Memory B cell (primary cell): ENCODE measurements around the gene MALRD1.

Experiments used
- ATAC-seq: fragments of 150-1000 bp; cut with Tn5 transposase; 2 replicates; pipeline ENCODE4 v1.10.0; 2021; ENCODE audit warnings: low read depth, mild to moderate bottlenecking, moderate library complexity
- DNase-seq, 2 donors: peaks; one replicate each; pipeline ENCODE4 v3.0.0; 2022; ENCODE audit warnings: low spot score in 2 of 2
- H3K27ac Mint-ChIP-seq: one replicate; pipeline ENCODE4 v1.8.0; 2022; ENCODE audit warnings: mild to moderate bottlenecking, moderate library complexity, mixed read lengths
- H3K27me3 Mint-ChIP-seq: one replicate; pipeline ENCODE4 v1.8.0; 2022; ENCODE audit warnings: mixed read lengths
- H3K36me3 Mint-ChIP-seq: one replicate; pipeline ENCODE4 v1.8.0; 2022; ENCODE audit warnings: mild to moderate bottlenecking, mixed read lengths
- H3K4me1 Mint-ChIP-seq: one replicate; pipeline ENCODE4 v1.8.0; 2022; ENCODE audit warnings: mixed read lengths
- H3K4me3 Mint-ChIP-seq: one replicate; pipeline ENCODE4 v1.8.0; 2022; ENCODE audit warnings: mild to moderate bottlenecking, moderate library complexity, mixed read lengths
- H3K9me3 Mint-ChIP-seq: one replicate; pipeline ENCODE4 v1.8.0; 2022; ENCODE audit warnings: mixed read lengths

MALRD1 gene

DNA sequence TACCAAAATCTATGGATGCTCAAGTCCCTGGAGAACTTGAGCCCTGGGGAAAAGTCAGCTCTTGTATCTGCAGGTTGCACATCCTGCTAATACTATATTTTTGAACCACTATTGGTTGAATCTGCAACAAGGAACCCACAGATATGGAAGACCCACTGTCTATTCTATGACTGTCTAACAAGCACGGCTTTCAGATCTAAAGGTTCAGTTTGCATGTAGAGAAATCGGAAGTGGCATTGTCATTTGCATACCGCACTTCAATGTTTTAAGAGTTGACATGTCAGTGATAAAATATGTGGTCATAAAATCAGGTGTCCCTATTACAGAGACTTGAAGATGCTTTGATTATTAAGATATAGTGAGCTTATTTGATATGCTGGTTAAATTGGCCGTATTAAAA is 95.6 kb downstream of the MALRD1 start:
- peaks cover 4% of the 10 kb centered on the region for H3K9me3 Mint-ChIP-seq
- no peaks in the 10 kb centered on the region for H3K4me1 Mint-ChIP-seq
- H3K4me3 Mint-ChIP-seq: no peak overlapping the region
- no peaks in the 10 kb centered on the region for H3K36me3 Mint-ChIP-seq
- H3K27me3 Mint-ChIP-seq: no peaks in the 10 kb centered on the region
- H3K27ac Mint-ChIP-seq: no peak overlapping the region
- ATAC-seq: no peak
- no peak for DNase-seq

DNA sequence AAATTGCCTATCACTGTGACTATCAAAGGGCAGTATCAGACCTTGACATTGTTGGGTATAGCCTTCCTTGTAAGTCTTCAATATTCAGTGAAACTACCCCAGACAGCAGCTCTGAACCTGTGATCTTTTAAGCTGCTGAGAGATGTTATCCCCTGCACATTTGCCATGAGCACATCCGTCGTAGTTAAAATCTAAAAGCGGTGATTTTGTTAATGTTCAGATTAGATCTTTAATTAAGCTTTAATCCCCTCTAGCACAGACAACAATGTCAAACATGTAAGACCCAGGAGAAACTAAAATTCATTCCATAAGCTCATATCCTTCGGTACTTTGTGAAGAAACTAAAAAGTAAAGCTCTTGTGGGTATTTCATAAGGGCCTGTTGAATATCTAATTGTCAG is 105.8 kb downstream of the MALRD1 start:
- Mint-ChIP-seq H3K27ac (no peak overlapping the region), H3K9me3 (peaks cover 3% of the 10 kb centered on the region), H3K36me3 (no peaks in the 10 kb centered on the region), H3K4me3 (no peak overlapping the region), H3K4me1 (no peaks in the 10 kb centered on the region), H3K27me3 (no peaks in the 10 kb centered on the region)
- DNase-seq (no peak), ATAC-seq (no peak)

DNA sequence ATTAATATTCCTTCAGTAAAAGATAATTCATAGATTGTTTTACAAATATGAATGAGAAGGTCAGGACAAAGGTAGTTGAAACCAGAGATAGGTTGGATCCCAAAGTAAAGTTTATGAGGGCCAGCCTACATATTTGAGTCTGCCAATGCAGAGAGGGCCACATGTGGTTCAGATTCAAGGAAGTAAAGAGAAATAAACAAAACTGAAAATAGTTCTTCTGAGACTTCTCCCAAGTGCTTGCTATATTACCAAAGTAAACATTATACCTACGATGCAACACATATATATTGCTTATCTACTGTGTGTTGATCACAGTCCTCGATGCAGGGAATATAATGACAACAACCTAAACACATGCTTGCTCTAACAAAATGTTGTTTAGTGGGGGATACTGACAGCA is 109.8 kb downstream of the MALRD1 start:
- no peak for ATAC-seq
- Mint-ChIP-seq H3K4me1 (no peaks in the 10 kb centered on the region), H3K27ac (no peak overlapping the region), H3K27me3 (no peaks in the 10 kb centered on the region), H3K9me3 (peaks cover 5% of the 10 kb centered on the region), H3K4me3 (no peak overlapping the region), H3K36me3 (no peaks in the 10 kb centered on the region)
- DNase-seq: no peak

DNA sequence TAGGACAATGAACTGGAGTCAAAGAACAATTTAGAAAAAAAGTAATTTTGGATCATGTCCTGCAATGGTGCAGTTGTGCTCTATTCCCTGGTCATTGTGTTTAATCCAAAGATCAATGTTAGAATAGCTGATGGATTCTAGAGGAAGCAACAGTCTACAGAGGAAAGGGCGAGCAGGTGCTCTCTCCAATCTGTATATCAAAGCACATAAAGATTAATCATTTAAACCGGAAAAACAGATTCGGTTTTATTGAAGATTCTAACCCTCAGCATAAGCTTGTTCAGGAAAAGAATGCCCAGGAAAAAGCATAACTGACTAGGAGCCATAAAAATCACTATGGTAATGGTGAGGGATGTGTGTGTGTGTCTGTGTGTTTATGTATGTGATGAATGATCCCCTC is 110.3 kb downstream of the MALRD1 start:
- no peak for ATAC-seq
- Mint-ChIP-seq H3K4me1 (no peaks in the 10 kb centered on the region), H3K9me3 (peaks cover 5% of the 10 kb centered on the region), H3K27ac (no peak overlapping the region), H3K27me3 (no peaks in the 10 kb centered on the region), H3K36me3 (no peaks in the 10 kb centered on the region), H3K4me3 (no peak overlapping the region)
- DNase-seq: no peak

DNA sequence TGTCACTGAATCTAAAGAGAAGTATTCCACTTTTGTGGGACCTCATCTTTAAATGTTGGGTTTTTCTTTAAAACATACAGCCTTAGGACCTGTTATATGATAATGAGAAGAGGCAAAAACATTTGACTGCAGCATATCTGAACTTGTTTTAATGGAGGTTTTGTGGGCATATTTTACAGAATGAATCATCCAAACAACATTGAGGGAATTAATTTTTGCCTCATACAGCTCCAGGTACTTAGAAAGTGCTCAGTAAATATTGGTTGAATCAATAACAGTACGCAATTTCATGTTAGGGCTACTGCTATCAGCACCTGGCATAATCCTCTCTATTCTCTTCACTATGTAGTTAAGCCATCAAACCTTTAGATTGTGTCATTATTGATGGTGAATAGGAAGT is 115.9 kb downstream of the MALRD1 start:
- no peak overlapping the region for H3K27ac Mint-ChIP-seq
- H3K4me1 Mint-ChIP-seq: no peaks in the 10 kb centered on the region
- no peak for DNase-seq
- H3K9me3 Mint-ChIP-seq: peaks cover 7% of the 10 kb centered on the region
- no peak overlapping the region for H3K4me3 Mint-ChIP-seq
- no peak for ATAC-seq
- H3K36me3 Mint-ChIP-seq: no peaks in the 10 kb centered on the region
- H3K27me3 Mint-ChIP-seq: no peaks in the 10 kb centered on the region

DNA sequence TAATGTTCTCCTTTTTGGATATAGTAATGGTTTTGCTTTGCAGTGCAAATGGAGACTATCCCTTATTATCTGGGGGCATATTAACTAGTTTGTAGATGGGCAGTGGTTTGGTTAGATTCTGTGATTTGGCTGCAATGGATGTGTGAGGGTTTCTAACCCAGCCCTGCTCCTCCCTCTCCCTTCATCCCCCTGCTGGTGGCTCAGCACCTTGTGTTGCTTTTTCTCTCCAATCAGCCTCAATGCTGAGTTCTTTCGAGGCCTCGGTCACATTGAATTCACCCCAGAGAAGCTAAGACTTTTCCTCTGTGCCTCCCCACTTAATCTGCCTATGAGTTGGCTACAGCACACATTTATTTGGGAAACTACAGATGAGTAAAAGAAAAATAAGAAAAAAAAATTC is 120.0 kb downstream of the MALRD1 start:
- Mint-ChIP-seq H3K27ac (no peak overlapping the region), H3K27me3 (no peaks in the 10 kb centered on the region), H3K36me3 (no peaks in the 10 kb centered on the region), H3K4me3 (no peak overlapping the region), H3K9me3 (peaks cover 6% of the 10 kb centered on the region), H3K4me1 (no peaks in the 10 kb centered on the region)
- DNase-seq (no peak), ATAC-seq (no peak)

DNA sequence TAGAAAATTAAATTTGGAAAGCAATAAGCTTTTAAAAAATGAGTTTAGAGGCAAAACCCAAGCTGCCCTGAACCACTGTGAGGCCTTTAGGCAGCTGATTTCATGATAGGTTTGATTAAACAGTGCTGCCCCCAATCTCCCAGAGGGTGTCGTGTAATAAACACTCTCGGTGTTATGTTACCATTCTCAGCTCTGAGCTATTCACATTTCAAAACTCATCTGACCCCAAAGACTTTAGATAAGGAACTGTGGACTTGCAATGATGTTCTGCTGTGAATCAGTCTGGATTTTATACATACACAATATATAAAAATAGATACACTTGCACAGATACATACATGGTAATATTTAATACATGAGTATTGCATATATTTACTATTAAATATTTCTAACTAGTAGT is 120.4 kb downstream of the MALRD1 start:
- no peak overlapping the region for H3K27ac Mint-ChIP-seq
- peaks cover 6% of the 10 kb centered on the region for H3K9me3 Mint-ChIP-seq
- no peaks in the 10 kb centered on the region for H3K4me1 Mint-ChIP-seq
- no peak for ATAC-seq
- no peak overlapping the region for H3K4me3 Mint-ChIP-seq
- no peaks in the 10 kb centered on the region for H3K27me3 Mint-ChIP-seq
- H3K36me3 Mint-ChIP-seq: no peaks in the 10 kb centered on the region
- DNase-seq: no peak

DNA sequence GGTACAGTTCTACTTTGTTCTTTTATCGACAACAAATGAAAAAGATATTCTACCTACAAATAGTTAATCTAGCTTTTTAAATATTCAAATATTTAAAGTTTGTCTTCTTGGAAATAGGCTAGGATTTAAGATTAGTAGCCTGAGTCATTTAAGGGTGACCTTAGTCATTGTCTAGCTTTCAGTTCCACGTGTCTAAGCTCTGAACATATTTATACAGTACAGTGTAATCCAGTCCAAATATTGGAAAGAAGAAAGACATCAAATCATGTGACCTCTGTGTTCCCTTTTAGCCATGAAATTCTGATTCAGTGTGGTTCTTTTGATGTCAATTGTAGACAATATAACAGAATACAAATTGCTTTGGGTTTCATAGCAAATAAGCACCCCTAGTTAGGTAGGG is 121.1 kb downstream of the MALRD1 start:
- no peaks in the 10 kb centered on the region for H3K27me3 Mint-ChIP-seq
- H3K36me3 Mint-ChIP-seq: no peaks in the 10 kb centered on the region
- DNase-seq (no peak), ATAC-seq (no peak)
- H3K9me3 Mint-ChIP-seq: peaks cover 6% of the 10 kb centered on the region
- H3K4me1 Mint-ChIP-seq: no peaks in the 10 kb centered on the region
- H3K27ac Mint-ChIP-seq: no peak overlapping the region
- no peak overlapping the region for H3K4me3 Mint-ChIP-seq

DNA sequence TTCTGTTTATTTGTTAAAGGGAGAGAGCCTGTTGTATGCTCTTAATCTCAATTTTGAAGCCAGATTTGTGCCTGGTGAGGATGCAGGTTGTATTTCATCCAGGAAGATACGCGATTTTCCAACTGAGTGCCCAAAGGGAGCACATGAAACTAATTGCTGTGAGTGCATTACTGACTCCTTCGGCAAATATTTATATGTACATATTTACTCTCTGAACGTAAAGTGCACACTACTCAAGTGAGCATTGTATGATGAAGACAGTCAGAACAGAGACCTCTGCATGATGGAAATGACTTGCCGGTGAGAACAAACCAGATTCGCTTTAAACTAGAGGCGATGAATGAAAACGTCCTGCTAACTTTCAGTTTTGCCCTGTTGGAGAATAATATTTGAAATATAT is 130.1 kb downstream of the MALRD1 start:
- DNase-seq (no peak), ATAC-seq (no peak)
- no peak overlapping the region for H3K27ac Mint-ChIP-seq

DNA sequence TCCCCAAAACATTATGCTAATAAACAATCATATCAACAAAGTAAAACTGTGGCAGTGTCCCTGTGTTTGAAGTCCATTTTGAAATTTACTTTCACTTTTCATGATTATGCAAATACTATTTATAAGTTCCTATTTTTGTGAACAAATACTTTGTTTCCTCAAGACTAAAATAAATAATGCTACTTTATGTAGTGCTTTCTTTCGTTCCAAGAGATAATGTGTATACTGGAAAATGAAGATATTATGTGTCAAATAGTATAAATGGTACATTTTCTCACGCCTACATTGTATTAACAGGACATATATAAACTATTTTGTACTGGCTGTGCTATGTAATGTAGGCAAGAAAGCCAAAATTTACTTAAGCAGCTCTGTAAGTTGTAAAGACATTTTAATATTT is 136.3 kb downstream of the MALRD1 start:
- Mint-ChIP-seq H3K27ac (no peak overlapping the region), H3K27me3 (no peaks in the 10 kb centered on the region), H3K36me3 (no peaks in the 10 kb centered on the region), H3K4me1 (no peaks in the 10 kb centered on the region), H3K9me3 (peaks cover 6% of the 10 kb centered on the region), H3K4me3 (no peak overlapping the region)
- DNase-seq (no peak), ATAC-seq (no peak)

More for the DNA sequence above, 130.1 kb downstream of the MALRD1 start:
- Mint-ChIP-seq H3K36me3 (no peaks in the 10 kb centered on the region), H3K4me3 (no peak overlapping the region), H3K4me1 (no peaks in the 10 kb centered on the region), H3K9me3 (peaks cover 7% of the 10 kb centered on the region), H3K27me3 (no peaks in the 10 kb centered on the region)

DNA sequence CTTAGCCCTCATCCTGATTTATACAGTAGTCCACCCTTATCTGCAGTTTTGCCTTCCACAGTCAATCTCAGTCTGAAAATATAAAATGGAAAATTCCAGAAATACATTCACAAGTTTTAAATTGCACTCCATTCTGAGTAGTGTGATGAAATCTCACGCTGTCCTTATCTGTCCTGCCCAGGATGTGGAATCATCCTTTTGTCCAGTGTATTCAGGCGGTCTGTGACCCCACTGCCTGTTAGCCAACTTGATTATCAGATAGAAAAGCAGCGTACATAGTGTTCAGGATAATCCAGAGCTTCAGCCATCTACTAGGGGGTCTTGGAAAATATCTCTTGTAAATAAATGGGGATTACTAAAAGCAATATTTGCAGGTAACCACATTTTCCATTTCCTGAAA is 146.3 kb downstream of the MALRD1 start:
- peaks cover 4% of the 10 kb centered on the region for H3K9me3 Mint-ChIP-seq
- DNase-seq: no peak
- no peak for ATAC-seq
- H3K4me1 Mint-ChIP-seq: no peaks in the 10 kb centered on the region
- H3K4me3 Mint-ChIP-seq: no peak overlapping the region
- H3K36me3 Mint-ChIP-seq: no peaks in the 10 kb centered on the region
- no peaks in the 10 kb centered on the region for H3K27me3 Mint-ChIP-seq
- no peak overlapping the region for H3K27ac Mint-ChIP-seq

DNA sequence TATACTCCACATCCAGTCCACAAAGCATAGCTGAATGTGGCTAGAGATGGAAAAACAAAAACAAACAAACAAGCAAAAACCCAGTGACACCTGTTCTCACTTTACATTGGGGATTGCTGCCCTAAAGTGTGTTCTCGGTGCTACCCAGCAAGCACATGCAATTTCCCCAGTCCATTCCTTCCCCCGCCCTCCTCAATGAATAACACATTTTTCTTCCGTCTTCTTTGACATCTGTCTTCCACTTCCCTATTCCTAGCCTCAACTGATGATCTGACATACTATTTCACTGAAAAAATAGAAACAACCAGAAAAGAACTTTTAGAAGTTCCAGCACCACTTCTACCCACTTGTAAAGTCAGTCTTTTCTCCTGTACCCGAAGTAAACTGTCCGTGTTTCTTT is 147.1 kb downstream of the MALRD1 start:
- H3K9me3 Mint-ChIP-seq: peaks cover 1% of the 10 kb centered on the region

DNA sequence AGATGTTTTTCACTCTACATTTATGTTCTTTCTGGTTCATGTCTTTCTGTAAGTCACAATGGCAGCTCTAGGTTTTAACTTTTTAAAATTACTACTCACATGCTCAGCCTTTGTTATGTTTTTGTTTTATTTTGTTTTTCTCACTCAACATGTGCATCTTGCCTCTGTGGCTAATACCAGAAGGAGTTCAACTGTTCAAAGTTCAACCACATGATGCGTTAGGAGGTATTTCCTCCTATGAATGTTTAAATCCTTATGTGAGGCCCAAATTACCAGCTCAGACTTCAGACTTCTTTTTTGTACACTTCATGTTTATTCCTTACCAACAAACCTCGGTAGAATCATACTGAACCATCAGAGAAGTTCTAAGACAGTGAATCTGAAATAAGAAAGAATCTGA is 151.6 kb downstream of the MALRD1 start:
- no peaks in the 10 kb centered on the region for H3K9me3 Mint-ChIP-seq
- DNase-seq: no peak
- H3K4me1 Mint-ChIP-seq: no peaks in the 10 kb centered on the region
- H3K4me3 Mint-ChIP-seq: no peak overlapping the region
- H3K27me3 Mint-ChIP-seq: no peaks in the 10 kb centered on the region
- no peak overlapping the region for H3K27ac Mint-ChIP-seq
- no peaks in the 10 kb centered on the region for H3K36me3 Mint-ChIP-seq
- ATAC-seq: no peak

More for the DNA sequence above, 147.1 kb downstream of the MALRD1 start:
- Mint-ChIP-seq H3K27ac (no peak overlapping the region), H3K4me1 (no peaks in the 10 kb centered on the region), H3K27me3 (no peaks in the 10 kb centered on the region), H3K4me3 (no peak overlapping the region), H3K36me3 (no peaks in the 10 kb centered on the region)
- ATAC-seq (no peak), DNase-seq (no peak)

DNA sequence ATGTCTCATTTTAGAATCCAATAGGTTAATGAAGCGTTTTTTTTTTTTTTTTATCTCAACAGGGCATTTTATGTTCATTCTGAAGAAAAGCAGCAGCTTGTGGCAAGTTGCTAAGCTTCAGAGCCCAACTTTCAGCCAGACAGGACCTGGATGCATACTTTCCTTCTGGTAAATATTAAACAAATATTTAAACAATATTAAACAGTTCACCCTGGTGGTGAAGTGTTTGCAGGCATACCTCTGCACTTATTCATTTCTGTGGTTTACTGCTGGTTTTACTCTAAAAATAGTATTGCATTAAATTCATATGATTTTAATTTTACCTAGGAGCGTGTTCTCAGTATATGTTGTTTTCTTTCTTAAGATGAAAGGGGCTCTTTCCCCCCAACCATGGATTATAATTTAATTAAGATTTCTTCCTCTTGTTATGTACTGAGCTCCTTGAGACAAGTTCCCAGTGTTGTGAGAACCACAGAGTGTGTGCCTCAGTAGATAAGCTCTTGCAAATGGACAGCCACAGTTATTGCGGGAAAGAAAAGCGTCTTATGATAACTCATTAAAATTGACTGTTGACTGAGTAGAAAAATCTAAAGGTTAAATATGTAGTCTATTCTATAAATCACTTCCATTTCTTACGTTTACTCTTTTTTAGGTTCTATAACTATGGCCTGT is 155.8 kb downstream of the MALRD1 start:
- Mint-ChIP-seq H3K27me3 (no peaks in the 10 kb centered on the region), H3K4me1 (no peaks in the 10 kb centered on the region), H3K4me3 (no peak overlapping the region), H3K36me3 (no peaks in the 10 kb centered on the region), H3K27ac (no peak overlapping the region), H3K9me3 (peaks cover 5% of the 10 kb centered on the region)
- no peak for ATAC-seq
- no peak for DNase-seq

DNA sequence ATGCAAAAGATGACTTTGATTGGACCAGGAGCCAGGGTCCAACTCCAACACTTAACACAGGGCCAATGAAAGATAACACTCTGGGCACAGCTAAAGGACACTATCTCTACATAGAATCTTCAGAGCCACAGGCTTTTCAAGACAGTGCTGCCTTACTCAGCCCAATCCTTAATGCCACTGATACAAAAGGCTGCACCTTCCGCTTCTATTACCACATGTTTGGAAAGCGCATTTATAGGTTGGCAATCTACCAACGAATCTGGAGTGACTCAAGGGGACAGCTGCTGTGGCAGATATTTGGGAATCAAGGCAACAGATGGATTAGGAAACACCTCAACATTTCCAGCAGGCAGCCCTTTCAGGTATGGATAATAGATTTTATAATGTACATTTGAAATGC is 160.7 kb downstream of the MALRD1 start:
- no peaks in the 10 kb centered on the region for H3K36me3 Mint-ChIP-seq

More for the DNA sequence above, 160.7 kb downstream of the MALRD1 start:
- ATAC-seq (no peak), DNase-seq (no peak)
- no peak overlapping the region for H3K4me3 Mint-ChIP-seq
- H3K9me3 Mint-ChIP-seq: peaks cover 8% of the 10 kb centered on the region
- no peaks in the 10 kb centered on the region for H3K27me3 Mint-ChIP-seq
- H3K4me1 Mint-ChIP-seq: no peaks in the 10 kb centered on the region
- H3K27ac Mint-ChIP-seq: no peak overlapping the region
